Nephron (organoid): ENCODE results near the gene ZNF787.

Source experiments
- H3K27ac Mint-ChIP-seq, 3 experiments: 2 replicates each; pipeline ENCODE4 v1.8.0; 2020; ENCODE audit warnings: mixed read lengths in 3 of 3, mild to moderate bottlenecking in 2 of 3, moderate library complexity in 1 of 3
- H3K27me3 Mint-ChIP-seq: 2 replicates; pipeline ENCODE4 v1.8.0; 2021; ENCODE audit warnings: low read depth, mild to moderate bottlenecking, moderate library complexity, mixed read lengths
- H3K36me3 Mint-ChIP-seq: 2 replicates; pipeline ENCODE4 v1.8.0; 2020; ENCODE audit warnings: low read depth, mixed read lengths
- H3K4me1 Mint-ChIP-seq: 2 replicates; pipeline ENCODE4 v1.8.0; 2020; ENCODE audit warnings: mixed read lengths
- H3K4me3 Mint-ChIP-seq, 3 experiments: 2 replicates each; pipeline ENCODE4 v1.8.0; 2020; ENCODE audit warnings: mild to moderate bottlenecking in 3 of 3, mixed read lengths in 3 of 3, moderate library complexity in 2 of 3
- H3K9me3 Mint-ChIP-seq: 2 replicates; pipeline ENCODE4 v1.8.0; 2020; ENCODE audit warnings: mixed read lengths
- TF ChIP-seq, protein P1 (sequence below), 3 experiments: fragments of 200-600 bp; sonication (generic); IDR thresholded peaks; one replicate each; pipeline ENCODE4 v1.5.0; 2021; ENCODE audit warnings: antibody characterized with exemption in 3 of 3; ENCODE audit not compliant: unreplicated experiment in 3 of 3

The ZNF787 gene

DNA sequence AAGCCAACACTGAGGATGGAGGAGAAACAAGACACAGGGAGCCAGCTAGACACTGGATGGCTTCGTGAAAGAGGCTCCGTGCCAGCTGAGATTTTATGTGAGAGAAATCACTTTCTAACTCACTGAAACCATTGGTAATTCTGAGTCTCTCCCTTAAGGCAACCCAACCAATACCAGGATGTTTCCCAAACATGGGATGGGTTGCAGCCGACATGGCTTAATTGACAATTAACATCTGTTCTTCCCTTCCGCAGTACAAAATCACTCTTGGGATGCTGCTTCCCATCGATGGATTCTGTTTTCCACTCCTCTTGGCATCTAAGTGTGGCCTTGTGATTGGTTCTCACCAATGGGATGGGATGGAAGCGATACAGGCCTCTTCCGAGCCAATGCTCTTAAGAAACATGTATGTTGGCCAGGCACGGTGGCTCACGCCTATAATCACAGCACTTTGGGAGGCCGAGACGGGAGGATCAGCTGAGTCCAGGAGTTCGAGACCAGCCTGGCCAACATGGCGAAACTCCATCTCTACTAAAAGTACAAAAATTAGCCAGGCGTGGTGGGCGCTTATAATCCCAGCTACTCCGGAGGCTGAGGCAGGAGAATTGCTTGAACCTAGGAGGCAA lies 2.3 kb upstream of the ZNF787 start:
- no peaks in the 10 kb centered on the region for H3K27me3 Mint-ChIP-seq
- peaks cover 56% of the 10 kb centered on the region for H3K4me1 Mint-ChIP-seq
- TF ChIP-seq, protein P1, sequence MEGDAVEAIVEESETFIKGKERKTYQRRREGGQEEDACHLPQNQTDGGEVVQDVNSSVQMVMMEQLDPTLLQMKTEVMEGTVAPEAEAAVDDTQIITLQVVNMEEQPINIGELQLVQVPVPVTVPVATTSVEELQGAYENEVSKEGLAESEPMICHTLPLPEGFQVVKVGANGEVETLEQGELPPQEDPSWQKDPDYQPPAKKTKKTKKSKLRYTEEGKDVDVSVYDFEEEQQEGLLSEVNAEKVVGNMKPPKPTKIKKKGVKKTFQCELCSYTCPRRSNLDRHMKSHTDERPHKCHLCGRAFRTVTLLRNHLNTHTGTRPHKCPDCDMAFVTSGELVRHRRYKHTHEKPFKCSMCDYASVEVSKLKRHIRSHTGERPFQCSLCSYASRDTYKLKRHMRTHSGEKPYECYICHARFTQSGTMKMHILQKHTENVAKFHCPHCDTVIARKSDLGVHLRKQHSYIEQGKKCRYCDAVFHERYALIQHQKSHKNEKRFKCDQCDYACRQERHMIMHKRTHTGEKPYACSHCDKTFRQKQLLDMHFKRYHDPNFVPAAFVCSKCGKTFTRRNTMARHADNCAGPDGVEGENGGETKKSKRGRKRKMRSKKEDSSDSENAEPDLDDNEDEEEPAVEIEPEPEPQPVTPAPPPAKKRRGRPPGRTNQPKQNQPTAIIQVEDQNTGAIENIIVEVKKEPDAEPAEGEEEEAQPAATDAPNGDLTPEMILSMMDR (IDR thresholded peaks at IDR 0.05; ENCODE audit: unreplicated experiment in 3 of 3), result no peak
- H3K9me3 Mint-ChIP-seq, result no peaks in the 10 kb centered on the region
- H3K27ac Mint-ChIP-seq, result peak overlapping the region; percentile 66 to 89 (median 88)
- no peaks in the 10 kb centered on the region for H3K36me3 Mint-ChIP-seq
- peak overlapping the region in 1 of 3 experiments; percentile 59 for H3K4me3 Mint-ChIP-seq

DNA sequence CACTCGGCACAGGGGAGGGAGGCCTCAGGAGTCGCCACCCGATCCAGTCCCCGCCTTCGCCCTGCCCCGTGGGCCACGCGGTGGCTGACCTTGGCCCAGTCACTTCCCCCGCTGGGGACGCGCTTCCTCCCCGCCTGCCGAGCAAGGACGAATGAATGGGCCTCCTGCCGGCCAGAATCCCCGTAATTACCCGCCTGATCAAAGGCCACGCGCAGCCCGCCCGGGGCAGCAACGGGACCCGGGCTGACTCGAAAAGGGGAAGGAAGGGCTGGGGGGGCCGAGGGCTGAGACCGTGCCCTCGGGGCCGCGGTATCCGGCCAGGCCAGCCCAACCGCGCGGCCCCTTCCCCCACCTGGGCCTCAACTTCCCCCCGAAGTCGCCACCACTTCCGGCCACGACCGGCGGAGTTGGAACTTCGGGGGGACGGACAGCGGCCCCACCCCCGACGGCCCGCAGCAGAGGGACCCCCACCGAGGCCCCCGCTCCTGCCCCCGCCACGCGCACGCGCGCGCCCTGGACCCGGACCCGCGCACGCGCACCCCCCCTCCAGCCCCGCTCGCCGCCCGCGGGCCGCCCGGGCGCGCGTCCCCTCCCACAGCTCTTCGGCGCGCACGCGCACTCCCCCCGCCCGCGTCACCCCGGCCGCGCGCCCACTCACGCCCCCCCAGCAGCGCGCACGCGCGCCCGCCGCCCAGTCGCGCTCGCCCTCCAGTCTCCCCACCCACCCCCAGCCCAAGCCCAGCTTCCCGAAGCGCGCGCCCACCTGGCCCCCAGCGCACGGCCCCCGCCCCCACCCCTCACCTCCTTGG lies 520 bp downstream of the ZNF787 start:
- Mint-ChIP-seq H3K9me3 (no peaks in the 10 kb centered on the region), H3K27ac (peak overlapping the region; percentile 91 to 95 (median 94)), H3K4me1 (peaks cover 52% of the 10 kb centered on the region), H3K4me3 (peak overlapping the region; percentile 89 to 90 (median 89)), H3K36me3 (no peaks in the 10 kb centered on the region), H3K27me3 (no peaks in the 10 kb centered on the region)
- TF ChIP-seq, protein P1 (IDR thresholded peaks at IDR 0.05; ENCODE audit: unreplicated experiment in 3 of 3), result peak in 1 of 3 experiments; percentile 11

DNA sequence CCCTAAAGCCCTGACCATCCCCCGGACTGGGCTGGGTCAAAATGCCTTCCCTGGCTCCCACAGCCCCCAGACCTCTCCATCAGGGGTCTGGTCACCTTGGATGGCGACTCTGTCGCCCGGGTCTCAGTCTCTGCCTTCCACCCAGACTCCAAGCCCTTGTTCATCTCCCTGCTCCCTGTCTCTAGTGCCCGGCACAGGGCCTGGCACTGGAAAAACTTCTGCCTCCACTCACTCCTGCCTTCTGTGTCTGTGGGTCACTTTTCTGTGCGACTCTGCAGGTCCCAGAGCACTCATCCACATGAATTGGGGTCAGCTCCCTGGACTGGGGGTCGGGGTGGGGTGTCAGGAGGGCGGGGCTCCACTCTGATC lies 1.1 kb downstream of the ZNF787 start:
- Mint-ChIP-seq H3K27me3 (no peaks in the 10 kb centered on the region), H3K4me1 (peaks cover 48% of the 10 kb centered on the region), H3K9me3 (no peaks in the 10 kb centered on the region), H3K27ac (peak overlapping the region; percentile 79 to 90 (median 84)), H3K4me3 (peak overlapping the region; percentile 86 to 89 (median 87)), H3K36me3 (no peaks in the 10 kb centered on the region)
- TF ChIP-seq, protein P1 (IDR thresholded peaks at IDR 0.05; ENCODE audit: unreplicated experiment in 3 of 3), result no peak

DNA sequence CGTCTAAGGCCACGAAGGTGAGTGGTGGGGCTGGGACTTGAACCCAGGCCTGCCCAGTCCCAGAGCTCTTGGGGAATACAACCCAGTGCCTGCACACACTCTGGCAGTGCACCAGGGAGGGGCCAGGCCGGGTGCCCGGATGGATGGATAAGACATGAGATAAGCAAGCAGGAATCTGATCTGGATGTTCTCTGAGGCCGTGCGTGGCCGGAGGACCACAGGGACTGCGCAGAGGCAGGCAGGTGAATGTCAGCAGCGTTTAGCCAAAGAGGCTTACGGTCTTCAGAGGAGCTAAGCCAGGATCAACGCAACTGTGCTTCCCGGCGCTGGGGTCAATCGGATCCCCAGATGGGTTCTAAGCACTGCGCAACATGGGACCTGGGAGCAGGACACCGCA lies 1.5 kb downstream of the ZNF787 start:
- Mint-ChIP-seq H3K9me3 (no peaks in the 10 kb centered on the region), H3K27me3 (no peaks in the 10 kb centered on the region), H3K4me3 (peak overlapping the region; percentile 86 to 89 (median 87)), H3K36me3 (no peaks in the 10 kb centered on the region), H3K4me1 (peaks cover 52% of the 10 kb centered on the region), H3K27ac (peak overlapping the region; percentile 79 to 90 (median 84))
- TF ChIP-seq, protein P1 (IDR thresholded peaks at IDR 0.05; ENCODE audit: unreplicated experiment in 3 of 3), result no peak

DNA sequence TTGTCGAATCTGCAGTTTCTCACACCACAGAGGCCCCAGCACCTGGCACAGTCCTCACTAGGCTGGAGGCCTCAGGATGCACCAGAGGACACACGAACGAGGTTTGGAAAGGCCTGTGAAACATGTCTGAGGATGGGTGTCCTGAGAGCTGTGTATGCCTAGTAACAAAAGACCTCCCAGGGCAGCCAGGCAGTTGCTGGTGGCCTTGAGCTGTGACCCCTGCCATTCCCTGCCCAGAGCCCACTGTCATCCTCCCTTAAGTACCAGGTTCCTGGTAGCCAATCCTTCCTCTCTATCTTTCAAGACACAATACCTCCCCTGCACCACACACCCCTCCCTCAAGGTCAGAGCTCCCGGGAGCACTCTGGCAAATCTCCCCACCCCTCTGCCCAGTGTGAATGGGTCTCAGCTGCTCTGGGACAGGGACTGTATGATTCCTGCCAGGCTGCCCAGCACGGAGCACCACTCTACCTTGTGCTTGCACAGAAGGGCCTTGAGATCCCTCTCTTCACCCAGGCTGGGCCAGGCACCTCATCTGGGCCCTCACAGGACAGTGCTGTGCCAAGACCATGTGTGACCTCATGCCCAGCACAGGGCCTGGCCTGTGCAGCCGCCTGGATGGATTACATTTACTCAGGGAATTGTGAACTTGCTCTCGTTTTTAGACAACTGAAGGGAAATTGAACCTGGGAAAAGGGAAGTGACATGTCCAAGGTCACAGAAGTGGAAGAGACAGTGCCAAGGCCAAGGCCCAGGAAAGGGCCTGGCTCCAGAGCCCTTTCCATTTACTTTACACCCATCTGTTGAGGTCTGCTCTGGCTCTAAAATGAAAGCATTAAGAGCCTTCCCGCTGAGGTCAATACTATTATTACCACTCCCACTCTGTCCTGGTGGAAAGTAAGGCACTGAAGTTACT lies 2.2 kb downstream of the ZNF787 start:
- Mint-ChIP-seq H3K4me1 (peaks cover 54% of the 10 kb centered on the region), H3K36me3 (no peaks in the 10 kb centered on the region), H3K9me3 (no peaks in the 10 kb centered on the region)

More for the DNA sequence above, 2.2 kb downstream of the ZNF787 start:
- H3K27me3 Mint-ChIP-seq, result no peaks in the 10 kb centered on the region
- H3K4me3 Mint-ChIP-seq, result peak overlapping the region; percentile 86 to 89 (median 87)
- peak overlapping the region; percentile 79 to 90 (median 84) for H3K27ac Mint-ChIP-seq
- TF ChIP-seq, protein P1 (IDR thresholded peaks at IDR 0.05; ENCODE audit: unreplicated experiment in 3 of 3), result no peak
